Upper lobe of left lung (tissue), 6 donors: ENCODE measurements around the gene MSH3. TPM values are rescaled to one million over a fixed set of nuclear protein-coding genes. Genes with fewer than 3 reads are reported as not detected.

Experiments
- ATAC-seq, 2 donors: fragments of 200-7000 bp; cut with Tn5 transposase; one replicate each; pipeline ENCODE4 v1.9.1; 2022; ENCODE audit warnings: mild to moderate bottlenecking in 2 of 2, moderate library complexity in 2 of 2; ENCODE audit not compliant: low FRiP score in 2 of 2
- DNase-seq, 2 donors: peaks; one replicate each; pipeline ENCODE4 v3.0.0-alpha.2; 2019 to 2020
- H3K27ac ChIP-seq, 4 donors: fragments of 200-600 bp; sonication (generic); one replicate each; pipeline ENCODE4 v1.5.1; 2016 to 2019
- H3K27me3 ChIP-seq, 4 donors: fragments of 200-600 bp; sonication (generic); one replicate each; pipeline ENCODE4 v1.5.1; 2017 to 2019
- H3K36me3 ChIP-seq, 4 donors: fragments of 200-600 bp; sonication (generic); one replicate each; pipeline ENCODE4 v1.5.1; 2016 to 2019
- H3K4me1 ChIP-seq, 4 donors: fragments of 200-600 bp; sonication (generic); one replicate each; pipeline ENCODE4 v1.5.1; 2018 to 2019
- H3K4me3 ChIP-seq, 4 donors: fragments of 200-600 bp; sonication (generic); one replicate each; pipeline ENCODE4 v1.5.1; 2017 to 2019; ENCODE audit warnings: mild to moderate bottlenecking in 2 of 4, moderate library complexity in 1 of 4
- H3K9me3 ChIP-seq, 4 donors: fragments of 200-600 bp; sonication (generic); one replicate each; pipeline ENCODE4 v1.5.1; 2018 to 2019
- EP300 ChIP-seq, 4 donors: sonication (generic); formaldehyde crosslinking; IDR thresholded peaks; one replicate each; pipeline ENCODE4 v1.5.1; 2017; ENCODE audit warnings: antibody characterized with exemption in 4 of 4, control low read depth in 2 of 4
- POLR2A ChIP-seq, 4 donors: fragments of 450-650 bp; IDR thresholded peaks; one replicate each; pipeline ENCODE4 v1.5.1; 2016 to 2017; ENCODE audit warnings: antibody characterized with exemption in 4 of 4, mild to moderate bottlenecking in 2 of 4
- POLR2AphosphoS5 ChIP-seq, 2 donors: sonication (generic); formaldehyde crosslinking; IDR thresholded peaks; one replicate each; pipeline ENCODE4 v1.5.1; 2017; ENCODE audit warnings: antibody characterized with exemption in 2 of 2
- WGBS, 2 donors: methylation state at CpG; one replicate each; pipeline ENCODE4 v1.1.5; 2017 to 2018; 5-methylcytosine and 5-hydroxymethylcytosine counted together
- small RNA-seq, 4 donors: library from RNA; depleted of rRNA; stranded (forward); fragments of <200 nt; gene quantifications; one replicate each; pipeline ENCODE3, GENCODE V24; 2016
- total RNA-seq, 6 donors: library from RNA; depleted of rRNA in 4 of 6; stranded (reverse); fragments of >200 nt in 4 of 6; gene quantifications; one replicate each; pipeline versions ENCODE4 v1.1.0 to v1.2.1, GENCODE V29; 2016 to 2021
- TF ChIP-seq, protein P1 (sequence below), 6 experiments: fragments of 450-650 bp in 4 of 6; fragments of 200-600 bp in 2 of 6; sonication (generic) in 2 of 6; IDR thresholded peaks; one replicate each; pipeline ENCODE4 v1.5.1; 2016 to 2019; ENCODE audit warnings: antibody characterized with exemption in 6 of 6
- donor health status: DM: no; HTN: no; CAD: no; lungs with moderate emphysema.
- donor health status: DM: no; HTN: yes; CAD: no; lungs with severe emphysema.

The MSH3 gene
- total RNA-seq, 6 donors from 2014 or later: 9.0 to 17.3 (median 12.5) TPM

DNA sequence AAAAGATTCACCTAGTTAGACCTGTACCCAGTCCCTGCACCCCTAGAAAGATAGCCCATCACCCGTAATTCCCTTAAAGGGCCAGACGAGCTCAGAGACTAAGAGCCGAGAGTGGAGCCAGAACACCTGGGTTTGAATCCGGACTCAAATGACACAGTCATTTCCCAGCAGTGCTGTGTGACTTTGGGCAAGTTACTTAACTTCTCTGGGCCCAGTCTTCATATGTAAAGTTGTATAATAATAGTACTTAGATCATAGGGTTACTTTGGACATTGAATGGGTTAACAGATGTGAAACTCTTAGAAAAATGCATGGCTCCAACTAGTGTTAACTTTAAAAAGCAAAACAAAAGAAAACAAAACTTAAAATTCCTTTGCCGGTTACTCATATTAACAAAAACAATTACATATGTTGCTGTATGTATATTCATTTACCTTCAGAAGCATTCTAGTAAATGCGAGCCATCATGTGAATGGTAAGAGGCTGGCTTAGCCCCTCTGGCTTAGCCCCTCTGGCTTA, 265.3 kb downstream of the MSH3 start:
- no peak overlapping the region for H3K27ac ChIP-seq
- no peak overlapping the region for H3K4me3 ChIP-seq
- 92% methylated on average over 6 of the region's 6 CpGs for WGBS, 2 donors
- H3K27me3 ChIP-seq: no peaks in the 10 kb centered on the region
- ATAC-seq (no peak), DNase-seq (no peak)
- H3K36me3 ChIP-seq: no peaks in the 10 kb centered on the region
- no peaks in the 10 kb centered on the region for H3K9me3 ChIP-seq
- TF ChIP-seq EP300 (IDR thresholded peaks at IDR 0.05): no peak
- TF ChIP-seq POLR2A (IDR thresholded peaks at IDR 0.05): no peak
- TF ChIP-seq POLR2AphosphoS5 (IDR thresholded peaks at IDR 0.05): no peak
- TF ChIP-seq, protein P1, sequence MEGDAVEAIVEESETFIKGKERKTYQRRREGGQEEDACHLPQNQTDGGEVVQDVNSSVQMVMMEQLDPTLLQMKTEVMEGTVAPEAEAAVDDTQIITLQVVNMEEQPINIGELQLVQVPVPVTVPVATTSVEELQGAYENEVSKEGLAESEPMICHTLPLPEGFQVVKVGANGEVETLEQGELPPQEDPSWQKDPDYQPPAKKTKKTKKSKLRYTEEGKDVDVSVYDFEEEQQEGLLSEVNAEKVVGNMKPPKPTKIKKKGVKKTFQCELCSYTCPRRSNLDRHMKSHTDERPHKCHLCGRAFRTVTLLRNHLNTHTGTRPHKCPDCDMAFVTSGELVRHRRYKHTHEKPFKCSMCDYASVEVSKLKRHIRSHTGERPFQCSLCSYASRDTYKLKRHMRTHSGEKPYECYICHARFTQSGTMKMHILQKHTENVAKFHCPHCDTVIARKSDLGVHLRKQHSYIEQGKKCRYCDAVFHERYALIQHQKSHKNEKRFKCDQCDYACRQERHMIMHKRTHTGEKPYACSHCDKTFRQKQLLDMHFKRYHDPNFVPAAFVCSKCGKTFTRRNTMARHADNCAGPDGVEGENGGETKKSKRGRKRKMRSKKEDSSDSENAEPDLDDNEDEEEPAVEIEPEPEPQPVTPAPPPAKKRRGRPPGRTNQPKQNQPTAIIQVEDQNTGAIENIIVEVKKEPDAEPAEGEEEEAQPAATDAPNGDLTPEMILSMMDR (IDR thresholded peaks at IDR 0.05): no peak
- H3K4me1 ChIP-seq: no peaks in the 10 kb centered on the region

DNA sequence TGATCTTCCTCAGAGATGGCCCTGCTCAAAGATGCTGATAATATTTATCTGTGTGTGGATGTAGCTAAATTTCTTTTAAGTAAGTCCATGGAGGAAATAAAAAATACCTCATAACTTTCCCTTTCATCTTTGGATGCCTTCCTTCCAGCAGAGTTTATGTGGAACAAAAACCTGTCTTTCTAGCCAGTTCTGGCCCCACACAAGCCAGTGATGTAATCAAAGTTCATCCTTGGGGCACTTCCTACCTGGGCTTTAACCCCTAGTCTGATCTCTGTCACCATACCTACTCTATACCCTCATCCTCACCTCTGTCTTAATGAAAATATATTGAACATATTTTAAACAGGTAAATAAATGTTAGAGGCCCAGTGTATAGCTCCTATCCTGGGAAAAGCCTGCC, 265.9 kb downstream of the MSH3 start:
- Histone ChIP-seq H3K4me3 (no peak overlapping the region), H3K36me3 (no peaks in the 10 kb centered on the region), H3K4me1 (no peaks in the 10 kb centered on the region), H3K27me3 (no peaks in the 10 kb centered on the region), H3K9me3 (no peaks in the 10 kb centered on the region), H3K27ac (no peak overlapping the region)
- DNase-seq (no peak), ATAC-seq (no peak)
- TF ChIP-seq, protein P1 (IDR thresholded peaks at IDR 0.05): no peak
- TF ChIP-seq EP300 (IDR thresholded peaks at IDR 0.05): no peak
- TF ChIP-seq POLR2AphosphoS5 (IDR thresholded peaks at IDR 0.05): no peak
- no peak for TF ChIP-seq POLR2A (IDR thresholded peaks at IDR 0.05)

DNA sequence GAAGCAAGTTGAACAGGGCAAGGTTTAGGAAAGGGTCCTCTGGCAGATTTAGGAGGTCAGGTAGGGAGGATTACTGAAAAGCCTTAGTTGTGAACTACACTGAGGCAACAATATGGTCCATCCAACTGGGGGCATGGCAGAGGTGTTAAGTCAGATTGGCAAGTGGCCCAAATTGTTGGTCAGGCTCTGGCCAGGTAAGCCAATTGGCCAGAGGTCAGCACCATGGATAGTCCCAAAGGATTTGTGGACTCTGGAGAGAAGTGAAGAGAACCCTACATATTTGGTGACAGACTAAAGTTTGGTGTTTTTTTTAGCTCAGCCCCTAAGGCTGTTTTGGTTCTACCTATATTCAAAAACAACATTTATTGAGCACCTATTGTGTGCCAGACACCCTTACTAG, 266.6 kb downstream of the MSH3 start:
- Histone ChIP-seq H3K36me3 (no peaks in the 10 kb centered on the region), H3K27me3 (no peaks in the 10 kb centered on the region), H3K9me3 (no peaks in the 10 kb centered on the region), H3K27ac (no peak overlapping the region), H3K4me1 (no peaks in the 10 kb centered on the region), H3K4me3 (no peak overlapping the region)
- ATAC-seq: no peak
- no peak for DNase-seq
- TF ChIP-seq, protein P1 (IDR thresholded peaks at IDR 0.05): no peak
- TF ChIP-seq POLR2AphosphoS5 (IDR thresholded peaks at IDR 0.05): no peak
- TF ChIP-seq EP300 (IDR thresholded peaks at IDR 0.05): no peak
- no peak for TF ChIP-seq POLR2A (IDR thresholded peaks at IDR 0.05)

DNA sequence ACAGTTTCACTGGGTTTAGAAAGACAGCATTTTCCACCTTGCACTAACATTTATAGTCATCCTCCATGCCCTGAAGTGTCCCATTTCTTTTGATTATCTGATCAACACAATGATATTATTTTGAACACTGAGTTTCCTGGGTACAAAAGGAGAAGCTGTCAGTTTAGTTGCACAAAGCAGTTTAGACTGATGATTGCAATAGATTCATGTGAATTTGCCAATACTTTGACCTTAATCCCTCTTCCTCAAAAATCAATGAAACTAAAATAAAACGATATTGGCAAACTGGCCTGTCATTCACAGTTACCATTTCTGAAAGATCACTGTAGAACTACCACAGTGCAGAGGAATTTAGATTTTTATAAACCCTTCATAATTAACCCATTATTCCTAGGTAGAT, 271.5 kb downstream of the MSH3 start:
- Histone ChIP-seq H3K27me3 (no peaks in the 10 kb centered on the region), H3K27ac (no peak overlapping the region), H3K4me1 (no peaks in the 10 kb centered on the region), H3K36me3 (no peaks in the 10 kb centered on the region), H3K4me3 (no peak overlapping the region), H3K9me3 (no peaks in the 10 kb centered on the region)
- TF ChIP-seq POLR2AphosphoS5 (IDR thresholded peaks at IDR 0.05) (no peak), EP300 (IDR thresholded peaks at IDR 0.05) (no peak), POLR2A (IDR thresholded peaks at IDR 0.05) (no peak)
- TF ChIP-seq, protein P1 (IDR thresholded peaks at IDR 0.05): no peak
- WGBS, 2 donors: 60 to 83% methylated on average over 1 of the region's 1 CpG
- DNase-seq (no peak), ATAC-seq (no peak)

Small RNA genes lying within 50 kb of the gene (small RNA-seq; reads per million reads assigned to genes)
- gene MTRNR2L2: 0 reads per million in 4 donors

Other genes with a start within 250 kb of the MSH3 start
- 10 to 100 TPM; 27.7 to 52.4 (median 40.2) TPM for gene ZFYVE16, start 246.6 kb upstream of the MSH3 start, total RNA-seq
- 1 to 10 TPM in 5 of 6 donors, under 1 TPM in 1; 0.78 to 5.2 (median 2.7) TPM for gene FAM151B, start 166.6 kb upstream of the MSH3 start, total RNA-seq
- under 1 TPM in 3 of 6 donors, not detected in 3; 0.14 to 0.67 (median 0.47) TPM for gene ANKRD34B, start 84.4 kb upstream of the MSH3 start, total RNA-seq
- gene DHFR, start 331 bp downstream of the MSH3 start, total RNA-seq: 10 to 100 TPM in 3 of 6 donors, 1 to 10 TPM in 3; 7.3 to 14.1 (median 9.8) TPM